Measurements from ENCODE around the gene MICAL3. TPM values are rescaled to one million over a fixed set of nuclear protein-coding genes. Genes with fewer than 3 reads are reported as not detected.

MICAL3 gene
- total RNA-seq, 6 experiments from 2014 or later, result 31.5 to 61.8 (median 48.2) TPM

DNA sequence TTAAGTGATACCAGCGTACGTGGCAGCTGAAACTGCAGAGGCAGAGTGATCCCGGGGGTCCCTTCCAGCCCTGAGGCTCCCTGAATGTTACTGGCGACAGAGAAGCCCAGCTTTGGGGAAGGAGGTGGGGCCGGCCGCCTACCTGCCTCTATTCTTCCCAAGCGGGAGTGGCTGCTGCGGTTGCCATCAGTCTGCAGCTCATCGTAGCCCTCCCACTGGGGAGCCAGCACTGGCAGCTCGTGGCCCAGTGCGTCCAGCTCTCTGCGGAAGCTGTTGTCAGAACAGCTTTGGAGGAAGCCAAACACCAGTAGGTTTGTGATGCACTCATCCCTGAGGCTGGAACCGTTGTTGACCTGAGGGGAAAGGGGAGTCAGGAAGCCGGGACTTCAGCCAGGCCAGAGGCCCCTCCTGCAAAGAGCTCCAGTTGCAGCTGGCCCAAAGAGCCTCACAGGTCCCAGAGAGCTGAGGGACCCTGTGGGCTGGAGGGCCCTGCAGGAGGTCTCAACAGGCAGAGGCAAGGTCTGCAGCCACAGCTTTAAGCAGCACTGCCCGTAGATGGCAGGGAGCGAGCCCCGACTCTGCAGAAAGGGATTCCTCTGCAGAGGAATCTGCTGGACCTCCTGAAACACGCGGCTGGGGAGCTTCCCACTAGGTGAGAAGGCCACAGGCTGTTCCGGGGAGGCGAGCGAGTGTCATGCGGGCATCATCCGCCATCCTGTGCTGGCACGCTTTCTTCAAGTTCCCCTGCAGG is 280.5 kb downstream of the MICAL3 start:
- 73% methylated on average over 8 of the region's 25 CpGs for WGBS (ENCODE audit: insufficient coverage, low coverage, low lambda C conversion rate, missing lambda C conversion rate)
- ATAC-seq (peak in 2 of 4 donors; percentile 13 to 38), DNase-seq (no peak)
- intact Hi-C loops (cut with DNase I), result loop anchor here (5.0 kb wide), 2 partner anchors 38 to 43 kb away; no protein-coding TSS in a partner anchor
- H3K4me1 ChIP-seq, result no peaks in the 10 kb centered on the region
- H3K27ac ChIP-seq, result no peak overlapping the region
- H3K9me3 ChIP-seq, result no peaks in the 10 kb centered on the region
- H3K36me3 ChIP-seq, result peaks cover 0 to 4% (median under 1%) of the 10 kb centered on the region in 4 donors
- no peaks in the 10 kb centered on the region for H3K27me3 ChIP-seq
- no peak for TF ChIP-seq POLR2A (IDR thresholded peaks at IDR 0.05)
- TF ChIP-seq, protein P1, sequence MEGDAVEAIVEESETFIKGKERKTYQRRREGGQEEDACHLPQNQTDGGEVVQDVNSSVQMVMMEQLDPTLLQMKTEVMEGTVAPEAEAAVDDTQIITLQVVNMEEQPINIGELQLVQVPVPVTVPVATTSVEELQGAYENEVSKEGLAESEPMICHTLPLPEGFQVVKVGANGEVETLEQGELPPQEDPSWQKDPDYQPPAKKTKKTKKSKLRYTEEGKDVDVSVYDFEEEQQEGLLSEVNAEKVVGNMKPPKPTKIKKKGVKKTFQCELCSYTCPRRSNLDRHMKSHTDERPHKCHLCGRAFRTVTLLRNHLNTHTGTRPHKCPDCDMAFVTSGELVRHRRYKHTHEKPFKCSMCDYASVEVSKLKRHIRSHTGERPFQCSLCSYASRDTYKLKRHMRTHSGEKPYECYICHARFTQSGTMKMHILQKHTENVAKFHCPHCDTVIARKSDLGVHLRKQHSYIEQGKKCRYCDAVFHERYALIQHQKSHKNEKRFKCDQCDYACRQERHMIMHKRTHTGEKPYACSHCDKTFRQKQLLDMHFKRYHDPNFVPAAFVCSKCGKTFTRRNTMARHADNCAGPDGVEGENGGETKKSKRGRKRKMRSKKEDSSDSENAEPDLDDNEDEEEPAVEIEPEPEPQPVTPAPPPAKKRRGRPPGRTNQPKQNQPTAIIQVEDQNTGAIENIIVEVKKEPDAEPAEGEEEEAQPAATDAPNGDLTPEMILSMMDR (IDR thresholded peaks at IDR 0.05), result no peak
- no peak overlapping the region for H3K4me3 ChIP-seq

DNA sequence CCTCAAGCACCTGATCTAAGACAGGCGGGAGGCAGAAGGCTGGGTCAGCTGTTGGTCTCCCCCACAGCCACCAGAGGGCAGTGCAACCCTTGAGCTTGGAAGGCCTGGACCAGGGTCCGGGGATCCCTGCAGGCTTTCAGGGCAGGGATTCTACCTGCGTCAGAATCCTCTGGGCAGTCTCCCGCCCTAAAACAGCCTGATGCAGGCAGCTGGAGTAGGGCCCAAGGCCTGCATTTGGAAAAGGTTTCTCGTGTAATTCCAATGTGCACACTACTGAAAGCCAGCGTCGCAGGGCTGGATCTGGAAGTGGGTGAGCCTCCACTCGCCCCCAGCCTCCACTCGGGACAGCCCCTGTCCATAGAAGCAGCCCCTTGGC is 281.8 kb downstream of the MICAL3 start:
- DNase-seq (peak; percentile 72 to 87 (median 84)), ATAC-seq (peak; percentile 86 to 93 (median 90))
- intact Hi-C loops (cut with DNase I), result loop anchor here (5.0 kb wide), 2 partner anchors 40 to 45 kb away; no protein-coding TSS in a partner anchor
- no peak overlapping the region for H3K4me3 ChIP-seq
- H3K27me3 ChIP-seq, result no peaks in the 10 kb centered on the region
- H3K27ac ChIP-seq, result no peak overlapping the region
- H3K36me3 ChIP-seq, result peaks cover 0 to 14% (median 7%) of the 10 kb centered on the region in 4 donors
- no peaks in the 10 kb centered on the region for H3K9me3 ChIP-seq
- no peaks in the 10 kb centered on the region for H3K4me1 ChIP-seq
- TF ChIP-seq POLR2A (IDR thresholded peaks at IDR 0.05), result no peak
- TF ChIP-seq, protein P1 (IDR thresholded peaks at IDR 0.05), result peak; percentile 57 to 79 (median 74)
- WGBS (ENCODE audit: insufficient coverage, low coverage, low lambda C conversion rate, missing lambda C conversion rate), result 50% methylated on average over 5 of the region's 9 CpGs

DNA sequence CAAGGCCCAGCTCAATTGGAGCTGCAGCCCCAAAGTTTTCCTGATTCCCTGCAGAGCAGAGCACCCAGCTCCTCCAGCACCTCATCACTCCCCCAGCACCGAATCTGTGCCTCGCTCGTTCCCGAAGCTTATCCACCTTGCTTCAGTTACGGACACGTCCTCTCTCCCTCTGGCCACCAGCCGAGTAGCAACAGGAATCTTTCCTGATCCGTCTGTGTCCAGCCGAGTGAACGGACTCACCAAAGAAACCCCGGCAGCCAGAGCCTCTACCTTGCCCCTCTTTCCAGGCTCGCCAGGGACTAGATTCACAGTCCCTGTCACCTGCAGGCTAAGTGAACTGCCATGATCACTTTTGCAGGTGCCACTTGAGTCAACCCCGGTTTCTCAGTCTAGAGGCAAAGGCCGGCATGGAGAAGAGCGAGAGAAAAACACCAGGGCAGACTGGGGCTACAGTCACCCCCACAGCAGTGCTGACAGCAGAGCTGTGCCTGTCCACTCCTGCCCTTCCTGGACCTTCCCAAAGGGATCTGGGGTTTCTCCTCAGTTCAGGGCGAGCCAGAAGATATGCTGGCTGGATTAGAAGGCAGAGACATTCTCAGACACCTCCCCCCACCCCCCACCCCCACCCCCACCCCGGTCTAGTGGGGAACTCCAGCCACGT is 282.4 kb downstream of the MICAL3 start:
- peak in 1 of 4 donors; percentile 2 for ATAC-seq
- 69% methylated on average over 12 of the region's 18 CpGs for WGBS (ENCODE audit: insufficient coverage, low coverage, low lambda C conversion rate, missing lambda C conversion rate)
- no peaks in the 10 kb centered on the region for H3K9me3 ChIP-seq

DNA sequence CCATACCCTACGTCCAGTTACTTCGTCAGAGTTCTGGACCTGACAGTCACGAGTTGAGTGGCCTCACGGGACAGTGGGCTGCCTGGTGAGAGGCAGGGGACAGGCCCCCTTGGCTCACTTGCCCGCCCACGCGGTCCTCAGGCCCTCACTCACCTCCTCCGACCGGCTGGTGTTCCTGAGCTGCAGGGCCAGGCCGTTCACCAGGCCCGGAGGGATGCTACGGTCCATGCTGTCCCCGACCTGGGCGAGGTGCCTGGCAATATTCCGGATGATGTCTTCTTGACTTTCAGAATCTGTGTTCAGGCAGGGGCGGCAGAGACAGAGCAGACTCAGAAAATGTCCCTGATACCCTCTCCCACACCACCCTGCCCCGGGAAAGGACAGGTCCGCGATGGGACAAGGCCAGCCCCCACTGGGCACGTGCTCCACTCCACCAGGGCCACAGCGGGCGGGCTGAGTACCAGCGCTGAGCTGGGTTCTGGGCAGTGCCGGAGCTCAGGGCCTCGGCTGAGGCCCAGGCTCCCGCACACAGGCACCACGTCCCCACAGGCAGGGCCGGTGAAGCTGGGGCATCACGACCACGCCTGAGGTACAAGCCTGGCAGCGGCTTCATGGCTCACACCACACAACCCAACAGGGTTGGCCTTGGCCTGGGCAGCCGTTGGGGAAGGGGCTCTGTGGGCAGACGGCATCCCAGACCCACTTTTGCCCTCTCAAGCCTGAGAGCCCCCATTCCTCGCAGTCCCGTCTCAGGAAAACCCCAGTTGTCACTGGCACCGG is 285.0 kb downstream of the MICAL3 start:
- H3K9me3 ChIP-seq, result no peaks in the 10 kb centered on the region
- no peaks in the 10 kb centered on the region for H3K4me1 ChIP-seq
- peaks cover 0 to 33% (median 15%) of the 10 kb centered on the region in 4 donors for H3K36me3 ChIP-seq
- no peak overlapping the region for H3K27ac ChIP-seq
- H3K27me3 ChIP-seq, result no peaks in the 10 kb centered on the region
- H3K4me3 ChIP-seq, result no peak overlapping the region
- intact Hi-C loops (cut with DNase I), result no loop called here
- TF ChIP-seq POLR2A (IDR thresholded peaks at IDR 0.05), result no peak
- no peak for DNase-seq
- 94% methylated on average over 10 of the region's 36 CpGs for WGBS (ENCODE audit: insufficient coverage, low coverage, low lambda C conversion rate, missing lambda C conversion rate)
- ATAC-seq, result no peak

More for the DNA sequence above, 282.4 kb downstream of the MICAL3 start:
- peaks cover 0 to 17% (median 7%) of the 10 kb centered on the region in 4 donors for H3K36me3 ChIP-seq
- intact Hi-C loops (cut with DNase I), result loop anchor here (5.0 kb wide), 2 partner anchors 40 to 45 kb away; no protein-coding TSS in a partner anchor
- no peaks in the 10 kb centered on the region for H3K27me3 ChIP-seq
- TF ChIP-seq, protein P1 (IDR thresholded peaks at IDR 0.05), result no peak
- no peak for TF ChIP-seq POLR2A (IDR thresholded peaks at IDR 0.05)
- no peak for DNase-seq
- no peak overlapping the region for H3K4me3 ChIP-seq
- H3K27ac ChIP-seq, result no peak overlapping the region
- H3K4me1 ChIP-seq, result no peaks in the 10 kb centered on the region
